ENCODE measurements around the gene TMEM106C.

- TF ChIP-seq CTCF (IDR thresholded peaks at IDR 0.05) (no peak), POLR2A (IDR thresholded peaks at IDR 0.05) (no peak)
These were observed 48.7 kb downstream of the TMEM106C start for GRCh38 chr12:48012070-48012469.

Data from ovary (tissue), 3 donors.